NCI-H187 (cell line): ENCODE data around the gene PROSER3.

ENCODE experiments used
- DNase-seq, 2 experiments: peaks; one replicate each; lab custom pipeline; 2025; lab: John Stamatoyannopoulos, UW

Gene PROSER3

GRCh38 chr19:35739275-35740107 is 18.5 kb upstream of the PROSER3 start:
- no peak for DNase-seq

- DNase-seq: no peak
These were observed 17.9 kb upstream of the PROSER3 start for GRCh38 chr19:35740108-35740422.

- DNase-seq: peak; percentile 97 to 98
These were observed 17.4 kb upstream of the PROSER3 start for GRCh38 chr19:35740423-35741202.

- DNase-seq: no peak
These were observed 16.8 kb upstream of the PROSER3 start for GRCh38 chr19:35741203-35741515.

GRCh38 chr19:35742121-35742724 is 15.8 kb upstream of the PROSER3 start, which contains the start of gene IGFLR1:
IGFLR1 (minus strand) TSS chr19:35742452; CDS start chr19:35741180, 1,272 bp downstream.
- no peak for DNase-seq

GRCh38 chr19:35743640-35744429 is 14.1 kb upstream of the PROSER3 start:
- no peak for DNase-seq

- DNase-seq: peak; percentile 87 to 98
These were observed 13.3 kb upstream of the PROSER3 start for GRCh38 chr19:35744430-35745327.

- DNase-seq: peak; percentile 97 to 99
These were observed 12.5 kb upstream of the PROSER3 start, which contains the start of the genes PSENEN and U2AF1L4 for GRCh38 chr19:35745328-35746086. PSENEN (plus strand) TSS chr19:35745651; CDS start chr19:35745931, 280 bp downstream. U2AF1L4 (minus strand) TSS chr19:35745418; CDS start chr19:35745391, 27 bp downstream.

GRCh38 chr19:35746087-35746462 is 11.9 kb upstream of the PROSER3 start:
- DNase-seq: no peak

GRCh38 chr19:35746531-35746930 is 11.4 kb upstream of the PROSER3 start:
- no peak for DNase-seq

GRCh38 chr19:35748106-35749020 is 9.6 kb upstream of the PROSER3 start, which contains the start of gene LIN37:
LIN37 (plus strand) TSS chr19:35748576; CDS start chr19:35748725, 149 bp downstream.
- peak; percentile 98 for DNase-seq

- no peak for DNase-seq
These were observed 7.8 kb upstream of the PROSER3 start for GRCh38 chr19:35750167-35750566.

- DNase-seq: no peak
These were observed 5.9 kb upstream of the PROSER3 start for GRCh38 chr19:35751839-35752745.

GRCh38 chr19:35752746-35753350 is 5.1 kb upstream of the PROSER3 start:
- no peak for DNase-seq

GRCh38 chr19:35753634-35754369 is 4.2 kb upstream of the PROSER3 start:
- no peak for DNase-seq

GRCh38 chr19:35754370-35755130 is 3.4 kb upstream of the PROSER3 start:
- DNase-seq: no peak
